ENCODE results near the gene INF2. TPM values are rescaled to one million over a fixed set of nuclear protein-coding genes. Genes with fewer than 3 reads are reported as not detected.
A peak's percentile ranks its signal among the peaks of the same experiment; 100 is the strongest.

The INF2 gene
- total and polyA plus RNA-seq, 9 of the 15 experiments (the other 6 are each of a cell fraction or from before 2014, with no cell fraction given), result 0.56 to 31.3 (median 7.8) TPM

DNA sequence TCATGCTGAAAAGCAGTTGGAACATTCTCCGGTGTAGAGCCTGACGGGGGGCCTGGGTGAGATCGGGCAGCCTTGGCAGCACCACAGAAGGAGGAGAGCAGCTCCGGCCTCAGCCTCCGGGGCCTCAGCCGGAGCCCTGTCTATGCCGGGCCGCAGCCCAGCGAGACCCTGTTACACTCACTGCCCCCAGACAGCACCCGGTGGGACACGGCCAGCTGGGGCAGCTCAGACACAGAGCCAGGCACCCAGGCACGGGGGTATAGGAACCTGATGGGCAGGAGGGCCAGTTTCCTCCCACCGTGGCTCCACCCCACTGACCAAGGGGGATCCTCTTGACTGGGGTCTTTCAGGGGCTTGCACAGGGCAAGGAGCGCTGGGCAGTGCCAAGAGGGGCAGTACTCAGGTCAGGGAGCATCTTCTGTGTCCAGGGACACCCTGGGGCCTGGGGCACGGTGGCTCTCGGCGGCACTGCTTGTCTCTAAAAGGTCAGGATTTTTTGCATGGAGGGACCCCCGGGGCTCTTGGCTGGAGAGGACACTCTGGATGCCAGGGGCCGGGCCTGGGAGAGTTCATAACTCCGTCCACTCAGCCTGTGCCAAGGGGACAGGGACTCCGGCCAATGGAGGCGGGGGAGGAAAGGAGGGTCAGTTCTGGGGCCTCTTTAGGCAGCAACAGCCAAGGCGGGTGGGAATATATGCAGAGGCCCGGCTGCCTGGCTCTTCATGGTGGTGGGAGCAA, 9.4 kb downstream of the INF2 start:
- intact Hi-C loops (cut with micrococcal nuclease), result no loop called here
- Histone ChIP-seq H4K20me1 (replicated peaks; ENCODE audit: control insufficient read depth, insufficient read depth, low read length) (no peaks in the 10 kb centered on the region), H3K4me3 (no peak overlapping the region), H2AFZ (ENCODE audit: low read depth, low read length) (no peak overlapping the region), H3K79me2 (ENCODE audit: control insufficient read depth, insufficient read depth, low read length) (no peaks in the 10 kb centered on the region), H3K27me3 (ENCODE audit: control insufficient read depth in 2 of 2, insufficient read depth in 2 of 2, low read length in 2 of 2) (no peaks in the 10 kb centered on the region), H3K4me2 (ENCODE audit: insufficient read depth, low read length) (no peak overlapping the region), H3K4me1 (replicated peaks in 1 of 2; ENCODE audit: control insufficient read depth in 2 of 2, insufficient read depth in 2 of 2, low read length in 2 of 2) (peaks cover 15 to 84% of the 10 kb centered on the region in 2 experiments; a peak in 4 of 5 replicates), H3K36me3 (ENCODE audit: control insufficient read depth, insufficient read depth, low read length) (peaks cover 41% of the 10 kb centered on the region), H3K9ac (ENCODE audit: insufficient read depth in 1 of 2, low read depth in 2 of 2, low read length in 2 of 2) (peak overlapping the region in 1 of 2 experiments; percentile 45; a peak in 2 of 4 replicates), H3K9me1 (ENCODE audit: control insufficient read depth, insufficient read depth, low read length) (peaks cover 3% of the 10 kb centered on the region), H3K27ac (ENCODE audit: extremely low read depth, low read depth, low read length) (no peak overlapping the region), H3K9me3 (replicated peaks; ENCODE audit: control insufficient read depth, insufficient read depth, low read depth, low read length) (no peaks in the 10 kb centered on the region)
- in situ Hi-C loops (cut with MboI), result no loop called here
- ATAC-seq (no peak), FAIRE-seq (no peak), DNase-seq (ENCODE audit: extremely low read depth in 1 of 4, low spot score in 3 of 4) (no peak)
- POLR2A ChIA-PET, result interaction anchor here (0.6 to 1.2 kb wide), 4 partner anchors 10 to 52 kb away, joined by 3 to 4 read pairs (median 3); no protein-coding TSS in a partner anchor
- 89% methylated on average over 13 of the region's 24 CpGs for WGBS (ENCODE audit: insufficient coverage, low coverage, missing lambda C conversion rate)
- CTCF ChIA-PET (ENCODE audit: low intra/inter-chr PET ratio), result no interaction called here
- no peak for TF ChIP-seq CEBPG (CRISPR knock-in tag; IDR thresholded peaks at IDR 0.05)
- no peak for TF ChIP-seq CEBPG (tag; conservative IDR thresholded peaks at IDR 0.05 in 1 of 2, IDR thresholded peaks at IDR 0.05 in 1 of 2)
- no peak for TF ChIP-seq HDAC2 (IDR thresholded peaks at IDR 0.05)
- TF ChIP-seq ZNF76 (CRISPR knock-in tag; IDR thresholded peaks at IDR 0.05; ENCODE audit: borderline replicate concordance), result no peak
- no peak for TF ChIP-seq MAFK (IDR thresholded peaks at IDR 0.05; ENCODE audit: low read length)
- TF ChIP-seq SRF (CRISPR knock-in tag; IDR thresholded peaks at IDR 0.05), result no peak
- no peak for TF ChIP-seq ZNF354B (CRISPR knock-in tag; IDR thresholded peaks at IDR 0.05)
- TF ChIP-seq GTF2F1 (IDR thresholded peaks at IDR 0.05; ENCODE audit: low read depth, low read length), result no peak
- no peak for TF ChIP-seq ZFP1 (CRISPR knock-in tag; IDR thresholded peaks at IDR 0.05)
- TF ChIP-seq ZZZ3 (IDR thresholded peaks at IDR 0.05), result no peak
- TF ChIP-seq ZNF785 (CRISPR knock-in tag; IDR thresholded peaks at IDR 0.05), result no peak
- no peak for TF ChIP-seq USF2 (CRISPR knock-in tag; IDR thresholded peaks at IDR 0.05)
- TF ChIP-seq EP300 (IDR thresholded peaks at IDR 0.05; ENCODE audit: low read length), result no peak
- TF ChIP-seq, protein P1, sequence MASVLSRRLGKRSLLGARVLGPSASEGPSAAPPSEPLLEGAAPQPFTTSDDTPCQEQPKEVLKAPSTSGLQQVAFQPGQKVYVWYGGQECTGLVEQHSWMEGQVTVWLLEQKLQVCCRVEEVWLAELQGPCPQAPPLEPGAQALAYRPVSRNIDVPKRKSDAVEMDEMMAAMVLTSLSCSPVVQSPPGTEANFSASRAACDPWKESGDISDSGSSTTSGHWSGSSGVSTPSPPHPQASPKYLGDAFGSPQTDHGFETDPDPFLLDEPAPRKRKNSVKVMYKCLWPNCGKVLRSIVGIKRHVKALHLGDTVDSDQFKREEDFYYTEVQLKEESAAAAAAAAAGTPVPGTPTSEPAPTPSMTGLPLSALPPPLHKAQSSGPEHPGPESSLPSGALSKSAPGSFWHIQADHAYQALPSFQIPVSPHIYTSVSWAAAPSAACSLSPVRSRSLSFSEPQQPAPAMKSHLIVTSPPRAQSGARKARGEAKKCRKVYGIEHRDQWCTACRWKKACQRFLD (CRISPR knock-in tag; IDR thresholded peaks at IDR 0.05), result no peak
- TF ChIP-seq, protein P2, sequence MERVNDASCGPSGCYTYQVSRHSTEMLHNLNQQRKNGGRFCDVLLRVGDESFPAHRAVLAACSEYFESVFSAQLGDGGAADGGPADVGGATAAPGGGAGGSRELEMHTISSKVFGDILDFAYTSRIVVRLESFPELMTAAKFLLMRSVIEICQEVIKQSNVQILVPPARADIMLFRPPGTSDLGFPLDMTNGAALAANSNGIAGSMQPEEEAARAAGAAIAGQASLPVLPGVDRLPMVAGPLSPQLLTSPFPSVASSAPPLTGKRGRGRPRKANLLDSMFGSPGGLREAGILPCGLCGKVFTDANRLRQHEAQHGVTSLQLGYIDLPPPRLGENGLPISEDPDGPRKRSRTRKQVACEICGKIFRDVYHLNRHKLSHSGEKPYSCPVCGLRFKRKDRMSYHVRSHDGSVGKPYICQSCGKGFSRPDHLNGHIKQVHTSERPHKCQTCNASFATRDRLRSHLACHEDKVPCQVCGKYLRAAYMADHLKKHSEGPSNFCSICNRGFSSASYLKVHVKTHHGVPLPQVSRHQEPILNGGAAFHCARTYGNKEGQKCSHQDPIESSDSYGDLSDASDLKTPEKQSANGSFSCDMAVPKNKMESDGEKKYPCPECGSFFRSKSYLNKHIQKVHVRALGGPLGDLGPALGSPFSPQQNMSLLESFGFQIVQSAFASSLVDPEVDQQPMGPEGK (CRISPR knock-in tag; IDR thresholded peaks at IDR 0.05; ENCODE audit: borderline replicate concordance), result no peak
- TF ChIP-seq ZBTB5 (IDR thresholded peaks at IDR 0.05), result no peak
- TF ChIP-seq MCM2 (IDR thresholded peaks at IDR 0.05; ENCODE audit: low read depth), result no peak
- no TSS peak for BruUV-seq (replicated peaks)

Data from K562 (cell line).